ENCODE data around the gene ALG14. TPM values are rescaled to one million over a fixed set of nuclear protein-coding genes. Genes with fewer than 3 reads are reported as not detected.

Gene ALG14
- total and polyA plus RNA-seq, 11 donors, result 0.56 to 4.7 (median 3.2) TPM

- TF ChIP-seq CTCF (IDR thresholded peaks at IDR 0.05), result no peak
- TF ChIP-seq POLR2A (IDR thresholded peaks at IDR 0.05), result no peak
- intact Hi-C loops (cut with DNase I), result no loop called here
- peak overlapping the region in 4 of 12 donors; percentile 32 to 81 (median 42) for H3K27ac ChIP-seq
- DNase-seq (no peak), ATAC-seq (no peak)
- WGBS, 4 donors, result 73 to 88% (median 85%) methylated on average over 4 of the region's 4 CpGs
- no peaks in the 10 kb centered on the region for H3K27me3 ChIP-seq
- no peak overlapping the region for H3K4me3 ChIP-seq
- H3K9me3 ChIP-seq, result no peaks in the 10 kb centered on the region
- peaks cover 0 to 27% (median 13%) of the 10 kb centered on the region in 12 donors for H3K4me1 ChIP-seq
- H3K36me3 ChIP-seq, result no peaks in the 10 kb centered on the region
Observed at GRCh38 chr1:95003433-95003738, 69.4 kb downstream of the ALG14 start.

GRCh38 chr1:95002540-95003432 lies 70.0 kb downstream of the ALG14 start:
- 24 to 35% (median 30%) methylated on average over 8 of the region's 8 CpGs for WGBS, 4 donors
- intact Hi-C loops (cut with DNase I), result no loop called here
- H3K4me1 ChIP-seq, result peaks cover 0 to 27% (median 13%) of the 10 kb centered on the region in 12 donors
- DNase-seq, result peak in 3 of 5 donors; percentile 28 to 38 (median 33)
- H3K36me3 ChIP-seq, result no peaks in the 10 kb centered on the region
- peak in 3 of 4 donors; percentile 53 to 74 (median 57) for ATAC-seq
- TF ChIP-seq CTCF (IDR thresholded peaks at IDR 0.05), result no peak
- H3K9me3 ChIP-seq, result no peaks in the 10 kb centered on the region
- peak overlapping the region in 1 of 12 donors; percentile 20 for H3K4me3 ChIP-seq
- no peaks in the 10 kb centered on the region for H3K27me3 ChIP-seq
- peak overlapping the region in 11 of 12 donors; percentile 0 to 81 (median 40) for H3K27ac ChIP-seq

GRCh38 chr1:95002164-95002539 lies 70.6 kb downstream of the ALG14 start:
- peak overlapping the region in 1 of 12 donors; percentile 20 for H3K4me3 ChIP-seq

More at GRCh38 chr1:95002164-95002539, 70.6 kb downstream of the ALG14 start:
- intact Hi-C loops (cut with DNase I), result no loop called here
- no peaks in the 10 kb centered on the region for H3K9me3 ChIP-seq
- no peaks in the 10 kb centered on the region for H3K36me3 ChIP-seq
- H3K27me3 ChIP-seq, result no peaks in the 10 kb centered on the region
- peak overlapping the region in 8 of 12 donors; percentile 3 to 81 (median 46) for H3K27ac ChIP-seq
- ATAC-seq (peak in 1 of 4 donors; percentile 43), DNase-seq (no peak)
- no peak for TF ChIP-seq CTCF (IDR thresholded peaks at IDR 0.05)
- no peak for TF ChIP-seq POLR2A (IDR thresholded peaks at IDR 0.05)
- WGBS, 4 donors, result 65 to 78% (median 69%) methylated on average over 5 of the region's 5 CpGs
- peaks cover 0 to 27% (median 13%) of the 10 kb centered on the region in 12 donors for H3K4me1 ChIP-seq
